RWPE1 (cell line): ENCODE measurements around the gene LAMA2.

ENCODE experiments used
- CTCF ChIA-PET: fragments of 350-600 bp; sonication (Branson Sonifier 250); formaldehyde crosslinking; extraction: SDS; loops from one replicate; lab custom pipeline; 2021; lab: Yijun Ruan, JAX
- POLR2A ChIA-PET: fragments of 400-600 bp; formaldehyde crosslinking; extraction: SDS; loops from one replicate; lab custom pipeline; 2020; ENCODE audit warnings: antibody characterized with exemption; ENCODE audit not compliant: low non-redundant PET; lab: Yijun Ruan, JAX
- DNase-seq: peaks from one replicate; pipeline ENCODE4 v3.0.0; 2012; ENCODE audit warnings: low spot score
- H3K27ac ChIP-seq: fragments of 450-650 bp; 2 replicates; pipeline ENCODE4 v1.5.1; 2017
- TF ChIP-seq, protein P1 (sequence below): fragments of 450-650 bp; conservative IDR thresholded peaks from 2 replicates; pipeline ENCODE4 v1.5.1; 2017; ENCODE audit warnings: low read depth, mild to moderate bottlenecking

Gene LAMA2

DNA sequence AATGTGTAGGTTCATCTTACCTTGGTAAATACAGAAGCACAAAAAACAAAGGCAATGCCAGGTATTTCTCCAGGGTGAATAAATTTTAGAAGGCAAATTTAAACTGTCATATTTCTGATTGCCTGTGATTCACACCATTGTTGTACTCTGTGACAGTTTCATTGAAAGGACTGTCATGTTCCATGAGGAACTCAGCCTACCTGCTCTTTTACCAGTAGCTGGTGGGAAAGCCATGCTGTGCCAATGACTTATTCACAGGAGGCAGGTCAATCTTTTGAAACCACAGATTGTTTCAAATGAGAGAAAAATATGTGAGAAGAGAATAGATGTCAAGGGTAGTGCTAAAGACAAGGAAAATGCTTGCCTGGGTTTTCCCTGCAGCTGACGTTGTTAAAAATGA lies 206.4 kb downstream of the LAMA2 start:
- ChIA-PET POLR2A (no interaction called here), CTCF (no interaction called here)
- DNase-seq: no peak
- TF ChIP-seq, protein P1, sequence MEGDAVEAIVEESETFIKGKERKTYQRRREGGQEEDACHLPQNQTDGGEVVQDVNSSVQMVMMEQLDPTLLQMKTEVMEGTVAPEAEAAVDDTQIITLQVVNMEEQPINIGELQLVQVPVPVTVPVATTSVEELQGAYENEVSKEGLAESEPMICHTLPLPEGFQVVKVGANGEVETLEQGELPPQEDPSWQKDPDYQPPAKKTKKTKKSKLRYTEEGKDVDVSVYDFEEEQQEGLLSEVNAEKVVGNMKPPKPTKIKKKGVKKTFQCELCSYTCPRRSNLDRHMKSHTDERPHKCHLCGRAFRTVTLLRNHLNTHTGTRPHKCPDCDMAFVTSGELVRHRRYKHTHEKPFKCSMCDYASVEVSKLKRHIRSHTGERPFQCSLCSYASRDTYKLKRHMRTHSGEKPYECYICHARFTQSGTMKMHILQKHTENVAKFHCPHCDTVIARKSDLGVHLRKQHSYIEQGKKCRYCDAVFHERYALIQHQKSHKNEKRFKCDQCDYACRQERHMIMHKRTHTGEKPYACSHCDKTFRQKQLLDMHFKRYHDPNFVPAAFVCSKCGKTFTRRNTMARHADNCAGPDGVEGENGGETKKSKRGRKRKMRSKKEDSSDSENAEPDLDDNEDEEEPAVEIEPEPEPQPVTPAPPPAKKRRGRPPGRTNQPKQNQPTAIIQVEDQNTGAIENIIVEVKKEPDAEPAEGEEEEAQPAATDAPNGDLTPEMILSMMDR: no peak
- H3K27ac ChIP-seq: no peak overlapping the region

DNA sequence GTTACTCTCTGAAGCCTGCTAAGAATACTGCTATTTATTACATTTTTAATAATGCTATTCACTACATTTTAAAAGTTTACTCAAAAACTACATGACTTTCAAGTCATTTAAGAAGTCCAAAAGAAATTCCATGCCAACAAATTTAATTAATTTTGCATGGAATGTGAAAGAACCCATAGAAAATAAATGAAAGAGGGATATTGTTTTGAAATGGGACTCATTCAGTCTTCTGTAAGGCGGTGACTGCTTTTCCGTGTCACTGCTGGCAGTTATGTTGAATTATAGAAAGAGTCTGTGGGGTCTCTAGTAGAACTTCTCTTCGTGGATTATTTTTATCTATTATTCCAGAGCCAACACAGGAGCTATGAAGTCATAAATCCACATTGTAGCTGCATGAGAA lies 211.2 kb downstream of the LAMA2 start:
- ChIA-PET CTCF (no interaction called here), POLR2A (no interaction called here)
- TF ChIP-seq, protein P1: no peak
- no peak for DNase-seq
- H3K27ac ChIP-seq: no peak overlapping the region

DNA sequence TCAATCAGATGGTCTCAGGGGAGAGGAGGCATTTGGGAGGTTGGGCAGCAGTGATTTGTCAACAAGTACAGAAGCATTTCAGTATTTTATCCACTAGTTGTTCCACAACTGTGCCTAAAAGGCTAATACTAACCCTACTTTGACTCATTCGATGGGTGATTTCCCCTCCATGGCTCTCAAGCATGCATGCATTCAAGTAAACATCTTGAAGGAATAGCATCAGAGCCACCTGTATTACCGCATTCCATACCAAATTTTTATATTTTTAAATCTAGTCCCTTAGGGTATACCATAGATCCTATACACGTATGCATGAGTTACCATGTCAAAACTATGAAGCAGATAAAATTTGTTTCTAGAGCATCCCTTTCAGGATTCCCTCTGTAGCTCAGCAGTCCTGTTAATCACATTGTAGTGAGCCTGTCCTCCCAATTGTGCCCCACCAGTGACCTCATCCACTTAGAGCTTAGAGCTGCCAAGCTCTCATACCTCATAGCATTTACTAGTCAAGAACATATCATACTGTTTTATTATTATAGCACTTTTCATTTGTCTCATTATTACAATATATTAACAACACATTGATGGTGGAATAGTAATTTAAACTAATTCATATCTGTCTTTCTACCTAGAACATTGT lies 213.8 kb downstream of the LAMA2 start:
- POLR2A ChIA-PET: no interaction called here
- CTCF ChIA-PET: interaction anchor here (0.7 kb wide), 1 partner anchor 42 kb away, joined by 5 read pairs; no protein-coding TSS in a partner anchor
- DNase-seq: no peak
- TF ChIP-seq, protein P1: no peak
- no peak overlapping the region for H3K27ac ChIP-seq

DNA sequence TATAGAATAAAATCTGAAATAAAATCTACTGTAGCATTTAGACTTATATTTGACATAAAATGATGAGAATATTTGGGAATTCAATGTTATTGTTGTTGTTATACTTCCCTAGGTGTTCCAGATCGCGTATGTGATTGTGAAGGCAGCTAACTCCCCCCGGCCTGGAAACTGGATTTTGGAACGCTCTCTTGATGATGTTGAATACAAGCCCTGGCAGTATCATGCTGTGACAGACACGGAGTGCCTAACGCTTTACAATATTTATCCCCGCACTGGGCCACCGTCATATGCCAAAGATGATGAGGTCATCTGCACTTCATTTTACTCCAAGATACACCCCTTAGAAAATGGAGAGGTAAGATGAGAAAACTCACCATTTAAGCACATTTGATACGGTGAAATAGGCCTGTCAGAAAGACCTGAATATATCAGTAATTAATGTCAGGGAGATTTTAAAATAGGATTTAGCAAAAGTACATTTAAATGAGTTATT lies 215.2 kb downstream of the LAMA2 start:
- ChIA-PET CTCF (no interaction called here), POLR2A (no interaction called here)
- TF ChIP-seq, protein P1: no peak
- no peak overlapping the region for H3K27ac ChIP-seq
- DNase-seq: no peak

DNA sequence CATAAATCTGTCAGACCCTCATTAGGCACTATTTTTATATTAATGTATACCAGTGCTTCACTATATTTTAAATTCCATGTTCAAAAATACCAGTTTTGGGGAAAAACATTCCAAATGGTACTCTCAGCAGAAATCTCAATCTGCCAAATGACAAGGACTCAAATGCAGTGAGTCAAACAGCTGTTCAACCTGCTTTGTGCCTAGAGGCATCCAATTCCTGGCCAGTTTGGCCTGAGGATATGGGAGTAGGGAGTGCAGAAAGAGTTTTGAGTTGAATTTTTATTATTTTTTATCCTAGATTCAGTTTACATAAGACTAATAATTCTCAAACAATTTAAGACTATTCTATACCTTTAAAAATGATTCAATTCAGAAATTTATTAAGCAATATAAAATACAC lies 216.8 kb downstream of the LAMA2 start:
- no peak for DNase-seq
- ChIA-PET CTCF (no interaction called here), POLR2A (no interaction called here)

DNA sequence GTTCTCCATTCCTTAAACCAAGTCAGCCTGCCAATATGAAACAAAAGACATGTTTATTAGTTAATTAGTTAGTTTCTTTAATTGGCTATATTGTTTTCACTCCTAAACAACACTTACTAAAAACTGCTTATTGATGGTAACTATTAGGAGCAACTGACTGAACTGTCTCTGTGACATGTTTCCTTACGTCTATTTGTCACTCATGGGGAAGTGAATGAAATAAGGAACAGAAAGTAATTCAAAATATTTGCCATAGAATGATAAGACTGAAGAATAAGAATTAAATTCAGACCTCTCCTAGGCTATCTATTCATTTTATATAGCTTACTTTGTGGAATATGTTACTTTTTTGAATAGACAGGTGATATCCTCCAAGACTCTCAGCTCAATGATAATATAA lies 217.2 kb downstream of the LAMA2 start:
- TF ChIP-seq, protein P1: no peak
- POLR2A ChIA-PET: no interaction called here
- H3K27ac ChIP-seq: no peak overlapping the region
- CTCF ChIA-PET: no interaction called here
- no peak for DNase-seq

More for the DNA sequence above, 216.8 kb downstream of the LAMA2 start:
- TF ChIP-seq, protein P1: no peak
- no peak overlapping the region for H3K27ac ChIP-seq
